Mucosa of descending colon (tissue), 3 donors: Measurements from ENCODE around the gene PPP1R16B. TPM values are rescaled to one million over a fixed set of nuclear protein-coding genes. Genes with fewer than 3 reads are reported as not detected.

Experiments
- ATAC-seq: fragments of 200-7000 bp; cut with Tn5 transposase; one replicate; pipeline ENCODE4 v1.9.1; 2020; ENCODE audit warnings: mild to moderate bottlenecking, moderate library complexity
- DNase-seq, 3 donors: peaks; one replicate each; pipeline ENCODE4 v3.0.0-alpha.2; 2020
- H3K36me3 ChIP-seq: fragments of 200-600 bp; one replicate; pipeline ENCODE4 v1.8.0; 2021; ENCODE audit warnings: low read depth, mild to moderate bottlenecking
- H3K4me1 ChIP-seq: fragments of 200-600 bp; one replicate; pipeline ENCODE4 v1.8.0; 2021; ENCODE audit warnings: low read depth, mild to moderate bottlenecking
- H3K4me3 ChIP-seq: fragments of 200-600 bp; one replicate; pipeline ENCODE4 v1.8.0; 2021; ENCODE audit warnings: mild to moderate bottlenecking
- H3K9me3 ChIP-seq: fragments of 200-600 bp; one replicate; pipeline ENCODE4 v1.8.0; 2021; ENCODE audit warnings: mild to moderate bottlenecking
- CTCF ChIP-seq: fragments of 200-600 bp; IDR thresholded peaks from one replicate; pipeline ENCODE4 v1.8.0; 2022; ENCODE audit warnings: antibody characterized with exemption, mild to moderate bottlenecking
- intact Hi-C, 2 donors: fragments of 100-400 bp; cut with DNase I in 1 of 2; cut with micrococcal nuclease in 1 of 2; formaldehyde crosslinking; loops; one replicate each; pipeline versions ENCODE4 v1.11.0 to v1.11.1; 2022; cut with DNase I, micrococcal nuclease
- total RNA-seq, 3 donors: library from RNA; stranded (reverse); fragmentation: NEBNext Ultra II Directional in 2 of 3; extraction: Animal tissue kit (Norgen Biotek cat#: 25700) in 2 of 3; gene quantifications; one replicate each; pipeline versions ENCODE4 v1.2.1 to v1.2.4, GENCODE V29; 2021 to 2023
- donor health status: DM: no; HTN: no; CAD: no; lungs with moderate emphysema.
- donor health status: DM: no; HTN: no; CAD: no.
- donor health status: DM: no; HTN: yes; CAD: no.

The PPP1R16B gene
- total RNA-seq, 3 donors from 2014 or later = 4.4 to 5.6 (median 4.4) TPM

GRCh38 chr20:38924718-38925117 lies 119.2 kb downstream of the PPP1R16B start:
- no peak for TF ChIP-seq CTCF
- Histone ChIP-seq H3K9me3 (no peaks in the 10 kb centered on the region), H3K36me3 (no peaks in the 10 kb centered on the region), H3K4me3 (no peak overlapping the region), H3K4me1 (peaks cover 12% of the 10 kb centered on the region)
- intact Hi-C loops = loop anchor here (5.0 to 10.0 kb wide), 2 partner anchors 120 to 123 kb away; no protein-coding TSS in a partner anchor
- ATAC-seq (no peak), DNase-seq (no peak)

GRCh38 chr20:38926142-38926933 lies 120.8 kb downstream of the PPP1R16B start, which contains the start of gene FAM83D:
Gene FAM83D (plus strand): TSS chr20:38926417. CDS start chr20:38926443, 26 bp downstream.
- ATAC-seq (peak; percentile 97), DNase-seq (peak; percentile 96 to 98 (median 98))
- no peaks in the 10 kb centered on the region for H3K9me3 ChIP-seq
- H3K36me3 ChIP-seq = no peaks in the 10 kb centered on the region
- peak within 1 kb of the TSS; percentile 47 for H3K4me3 ChIP-seq
- TF ChIP-seq CTCF = no peak
- peaks cover 12% of the 10 kb centered on the region for H3K4me1 ChIP-seq
- intact Hi-C loops = loop anchor here (5.0 to 10.0 kb wide), 2 partner anchors 118 to 121 kb away; no protein-coding TSS in a partner anchor

- DNase-seq (no peak), ATAC-seq (no peak)
- Histone ChIP-seq H3K4me1 (peaks cover 12% of the 10 kb centered on the region), H3K9me3 (no peaks in the 10 kb centered on the region), H3K4me3 (peak overlapping the region; percentile 47), H3K36me3 (no peaks in the 10 kb centered on the region)
- TF ChIP-seq CTCF = no peak
- intact Hi-C loops = loop anchor here (5.0 to 10.0 kb wide), 2 partner anchors 118 to 120 kb away; no protein-coding TSS in a partner anchor
Measured at GRCh38 chr20:38926934-38927616, 121.6 kb downstream of the PPP1R16B start.

GRCh38 chr20:38927902-38928578 lies 122.5 kb downstream of the PPP1R16B start:
- Histone ChIP-seq H3K4me3 (no peak overlapping the region), H3K36me3 (no peaks in the 10 kb centered on the region), H3K4me1 (peaks cover 12% of the 10 kb centered on the region), H3K9me3 (no peaks in the 10 kb centered on the region)
- intact Hi-C loops = loop anchor here (5.0 to 10.0 kb wide), 2 partner anchors 117 to 119 kb away; no protein-coding TSS in a partner anchor
- DNase-seq (peak; percentile 63 to 65 (median 64)), ATAC-seq (peak; percentile 10)
- no peak for TF ChIP-seq CTCF

GRCh38 chr20:38930242-38930569 lies 124.7 kb downstream of the PPP1R16B start:
- no peaks in the 10 kb centered on the region for H3K36me3 ChIP-seq
- DNase-seq = no peak
- intact Hi-C loops = no loop called here
- no peak for ATAC-seq
- no peak overlapping the region for H3K4me3 ChIP-seq
- peaks cover 12% of the 10 kb centered on the region for H3K4me1 ChIP-seq
- TF ChIP-seq CTCF = no peak
- no peaks in the 10 kb centered on the region for H3K9me3 ChIP-seq
